ENCODE measurements around the gene CBX2.

Gene CBX2

GRCh38 chr17:79806863-79807720 is 29.1 kb downstream of the CBX2 start:
- TF ChIP-seq CTCF (IDR thresholded peaks at IDR 0.05; ENCODE audit: control extremely low read depth, extremely low read depth, low read depth, missing control alignments) = no peak
- POLR2A ChIA-PET = no interaction called here
- DNase-seq (ENCODE audit: extremely low spot score) = no peak
- CTCF ChIA-PET = interaction anchor here (1.2 to 2.5 kb wide), 8 partner anchors 12 to 65 kb away, joined by 3 to 13 read pairs (median 4); partner anchors contain the start of gene CBX4

- no peak for DNase-seq (ENCODE audit: extremely low spot score)
- ChIA-PET CTCF (interaction anchor here (0.8 to 2.7 kb wide), 11 partner anchors 10 to 161 kb away, joined by 3 to 13 read pairs (median 5); partner anchors contain the start of genes CBX4 and CBX8), POLR2A (no interaction called here)
- peak; percentile 50 for TF ChIP-seq CTCF (IDR thresholded peaks at IDR 0.05; ENCODE audit: control extremely low read depth, extremely low read depth, low read depth, missing control alignments)
Observed at GRCh38 chr17:79808763-79809529, 31.0 kb downstream of the CBX2 start.

- POLR2A ChIA-PET = no interaction called here
- no peak for TF ChIP-seq CTCF (IDR thresholded peaks at IDR 0.05; ENCODE audit: control extremely low read depth, extremely low read depth, low read depth, missing control alignments)
- CTCF ChIA-PET = interaction anchor here (1.0 to 4.0 kb wide), 7 partner anchors 11 to 161 kb away, joined by 3 to 14 read pairs (median 5); no protein-coding TSS in a partner anchor
- DNase-seq (ENCODE audit: extremely low spot score) = no peak
Observed at GRCh38 chr17:79809530-79810129, 31.7 kb downstream of the CBX2 start.

GRCh38 chr17:79810130-79811010 is 32.4 kb downstream of the CBX2 start:
- peak; percentile 90 for DNase-seq (ENCODE audit: extremely low spot score)
- ChIA-PET CTCF (interaction anchor here (0.6 to 4.0 kb wide), 17 partner anchors 9 to 160 kb away, joined by 3 to 28 read pairs (median 6); partner anchors contain the start of genes CBX4 and CBX8), POLR2A (interaction anchor here (0.6 to 2.2 kb wide), 2 partner anchors 29 to 30 kb away, joined by 3 to 9 read pairs; partner anchors contain the start of gene CBX4)
- TF ChIP-seq CTCF (IDR thresholded peaks at IDR 0.05; ENCODE audit: control extremely low read depth, extremely low read depth, low read depth, missing control alignments) = no peak

GRCh38 chr17:79811011-79811867 is 33.3 kb downstream of the CBX2 start:
- DNase-seq (ENCODE audit: extremely low spot score) = peak; percentile 67
- POLR2A ChIA-PET = interaction anchor here (0.5 to 2.2 kb wide), 3 partner anchors 28 to 29 kb away, joined by 3 to 9 read pairs (median 3); partner anchors contain the start of gene CBX4
- CTCF ChIA-PET = interaction anchor here (0.7 to 4.0 kb wide), 16 partner anchors 10 to 70 kb away, joined by 3 to 28 read pairs (median 6); partner anchors contain the start of genes CBX2, CBX4 and CBX8
- TF ChIP-seq CTCF (IDR thresholded peaks at IDR 0.05; ENCODE audit: control extremely low read depth, extremely low read depth, low read depth, missing control alignments) = peak; percentile 70

Data from GM10248 (cell line).